PFSK-1 (cell line): ENCODE measurements around the gene NPPA.

Experiments used
- FOXP2 ChIP-seq: optimal IDR thresholded peaks from 2 replicates; pipeline ENCODE3; 2011; ENCODE audit warnings: borderline replicate concordance, control low read depth, inconsistent platforms; ENCODE audit not compliant: insufficient read depth; ENCODE audit errors: extremely low read length, extremely low read depth
- POLR2AphosphoS5 ChIP-seq: IDR thresholded peaks from 2 replicates; pipeline ENCODE4 v1.6.1; 2012; ENCODE audit warnings: low read depth, mild to moderate bottlenecking, control low read depth, low read length, moderate library complexity
- SIN3A ChIP-seq: IDR thresholded peaks from 2 replicates; pipeline ENCODE4 v1.6.1; 2012; ENCODE audit warnings: mild to moderate bottlenecking, low read length, moderate library complexity, borderline replicate concordance; ENCODE audit not compliant: insufficient read depth
- TAF1 ChIP-seq: IDR thresholded peaks from 2 replicates; pipeline ENCODE4 v1.6.1; 2012; ENCODE audit warnings: low read length, control low read depth, borderline replicate concordance; ENCODE audit not compliant: insufficient read depth
- TF ChIP-seq, protein P1 (sequence below), 2 experiments: IDR thresholded peaks; 2 replicates each; pipeline versions ENCODE4 v1.6.1 to v1.8.0; 2011 to 2012; ENCODE audit warnings: low read depth in 2 of 2, low read length in 2 of 2, control low read depth in 1 of 2, inconsistent platforms in 1 of 2, mild to moderate bottlenecking in 1 of 2, moderate library complexity in 1 of 2; ENCODE audit not compliant: insufficient read depth in 1 of 2

The NPPA gene

DNA sequence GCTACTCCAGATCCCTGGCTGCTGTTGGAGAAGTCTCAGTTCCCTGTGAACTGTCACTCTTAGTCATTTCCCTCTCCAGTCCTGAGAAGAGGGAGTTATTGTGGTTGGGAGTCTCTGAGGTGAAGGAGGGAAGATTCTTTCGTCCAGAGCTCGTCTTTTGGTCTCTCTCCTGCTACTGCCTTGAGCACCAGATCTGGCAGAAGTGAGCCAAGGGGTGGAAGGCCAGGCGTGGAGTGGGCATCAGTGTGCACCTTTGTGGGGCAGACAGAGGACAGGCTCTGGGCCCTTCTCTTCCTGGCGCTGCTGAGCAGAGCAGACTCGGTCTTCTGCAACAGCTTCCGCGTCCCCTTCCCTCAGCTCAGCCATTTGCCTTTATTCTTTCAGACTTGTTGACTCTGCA, 22.5 kb downstream of the NPPA start:
- TF ChIP-seq FOXP2 (no peak), TAF1 (no peak), POLR2AphosphoS5 (no peak), SIN3A (no peak)
- TF ChIP-seq, protein P1, sequence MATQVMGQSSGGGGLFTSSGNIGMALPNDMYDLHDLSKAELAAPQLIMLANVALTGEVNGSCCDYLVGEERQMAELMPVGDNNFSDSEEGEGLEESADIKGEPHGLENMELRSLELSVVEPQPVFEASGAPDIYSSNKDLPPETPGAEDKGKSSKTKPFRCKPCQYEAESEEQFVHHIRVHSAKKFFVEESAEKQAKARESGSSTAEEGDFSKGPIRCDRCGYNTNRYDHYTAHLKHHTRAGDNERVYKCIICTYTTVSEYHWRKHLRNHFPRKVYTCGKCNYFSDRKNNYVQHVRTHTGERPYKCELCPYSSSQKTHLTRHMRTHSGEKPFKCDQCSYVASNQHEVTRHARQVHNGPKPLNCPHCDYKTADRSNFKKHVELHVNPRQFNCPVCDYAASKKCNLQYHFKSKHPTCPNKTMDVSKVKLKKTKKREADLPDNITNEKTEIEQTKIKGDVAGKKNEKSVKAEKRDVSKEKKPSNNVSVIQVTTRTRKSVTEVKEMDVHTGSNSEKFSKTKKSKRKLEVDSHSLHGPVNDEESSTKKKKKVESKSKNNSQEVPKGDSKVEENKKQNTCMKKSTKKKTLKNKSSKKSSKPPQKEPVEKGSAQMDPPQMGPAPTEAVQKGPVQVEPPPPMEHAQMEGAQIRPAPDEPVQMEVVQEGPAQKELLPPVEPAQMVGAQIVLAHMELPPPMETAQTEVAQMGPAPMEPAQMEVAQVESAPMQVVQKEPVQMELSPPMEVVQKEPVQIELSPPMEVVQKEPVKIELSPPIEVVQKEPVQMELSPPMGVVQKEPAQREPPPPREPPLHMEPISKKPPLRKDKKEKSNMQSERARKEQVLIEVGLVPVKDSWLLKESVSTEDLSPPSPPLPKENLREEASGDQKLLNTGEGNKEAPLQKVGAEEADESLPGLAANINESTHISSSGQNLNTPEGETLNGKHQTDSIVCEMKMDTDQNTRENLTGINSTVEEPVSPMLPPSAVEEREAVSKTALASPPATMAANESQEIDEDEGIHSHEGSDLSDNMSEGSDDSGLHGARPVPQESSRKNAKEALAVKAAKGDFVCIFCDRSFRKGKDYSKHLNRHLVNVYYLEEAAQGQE (IDR thresholded peaks at IDR 0.05; ENCODE audit: insufficient read depth in 1 of 2, low read depth in 2 of 2, low read length in 2 of 2): no peak

DNA sequence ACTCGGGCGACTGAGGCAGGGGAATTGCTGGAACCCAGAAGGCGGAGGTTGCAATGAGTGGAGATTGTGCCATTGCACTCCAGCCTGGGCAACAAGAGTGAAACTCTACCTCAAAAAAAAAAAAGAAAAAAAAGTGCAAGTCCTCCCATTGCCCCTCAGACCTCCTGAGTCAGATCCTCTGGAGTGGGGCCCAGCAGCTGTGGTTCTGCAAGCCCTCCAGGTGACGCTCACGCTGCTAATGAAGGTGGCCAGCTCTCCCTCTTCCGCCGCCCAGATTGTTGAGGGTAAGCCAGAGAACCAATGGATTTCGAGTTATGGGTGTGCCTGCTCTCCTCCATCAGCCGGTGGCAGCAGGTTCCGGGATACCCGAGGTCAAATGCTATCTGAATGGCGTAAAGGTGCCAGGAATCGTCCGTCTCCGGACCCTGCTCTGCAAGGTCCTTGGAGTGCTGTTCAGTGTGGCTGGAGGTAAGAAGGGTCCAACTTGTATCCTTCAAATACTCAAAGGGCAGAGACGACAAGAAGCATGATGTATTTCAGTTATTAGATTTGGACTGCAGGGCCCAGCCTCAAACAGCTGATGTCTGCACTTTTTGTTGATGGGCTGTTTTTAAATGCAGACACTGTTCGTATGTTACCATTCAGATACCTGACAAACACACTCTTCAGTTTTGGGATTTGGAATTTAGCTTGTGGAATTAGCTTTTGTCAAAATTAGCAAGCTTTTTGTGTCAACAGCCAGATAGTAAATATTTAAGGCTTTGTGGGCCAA, 24.0 kb downstream of the NPPA start:
- TF ChIP-seq, protein P1 (IDR thresholded peaks at IDR 0.05; ENCODE audit: insufficient read depth in 1 of 2, low read depth in 2 of 2, low read length in 2 of 2): no peak
- TF ChIP-seq TAF1: no peak
- no peak for TF ChIP-seq FOXP2
- TF ChIP-seq POLR2AphosphoS5: no peak
- TF ChIP-seq SIN3A: no peak

DNA sequence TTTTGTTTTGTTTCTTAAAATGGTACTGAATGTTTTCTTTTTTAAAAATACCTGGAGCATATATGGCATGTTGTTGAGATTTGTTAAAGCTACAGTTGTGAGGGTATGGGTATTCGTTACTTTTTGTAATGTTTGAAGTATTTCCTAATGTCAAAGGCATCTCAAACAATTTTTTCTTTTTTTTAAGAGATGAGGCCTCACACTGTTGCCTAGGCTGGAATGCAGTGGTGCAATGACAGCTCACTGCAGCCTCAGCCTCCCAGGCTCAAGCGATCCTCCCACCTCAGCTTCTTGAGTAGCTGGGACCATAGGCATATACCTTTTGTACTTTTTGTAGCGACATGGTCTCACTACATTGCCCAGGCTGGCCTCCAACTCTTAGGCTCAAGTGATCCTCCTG, 25.5 kb downstream of the NPPA start:
- no peak for TF ChIP-seq FOXP2
- TF ChIP-seq, protein P1 (IDR thresholded peaks at IDR 0.05; ENCODE audit: insufficient read depth in 1 of 2, low read depth in 2 of 2, low read length in 2 of 2): no peak
- TF ChIP-seq SIN3A: no peak
- TF ChIP-seq TAF1: no peak
- TF ChIP-seq POLR2AphosphoS5: no peak

DNA sequence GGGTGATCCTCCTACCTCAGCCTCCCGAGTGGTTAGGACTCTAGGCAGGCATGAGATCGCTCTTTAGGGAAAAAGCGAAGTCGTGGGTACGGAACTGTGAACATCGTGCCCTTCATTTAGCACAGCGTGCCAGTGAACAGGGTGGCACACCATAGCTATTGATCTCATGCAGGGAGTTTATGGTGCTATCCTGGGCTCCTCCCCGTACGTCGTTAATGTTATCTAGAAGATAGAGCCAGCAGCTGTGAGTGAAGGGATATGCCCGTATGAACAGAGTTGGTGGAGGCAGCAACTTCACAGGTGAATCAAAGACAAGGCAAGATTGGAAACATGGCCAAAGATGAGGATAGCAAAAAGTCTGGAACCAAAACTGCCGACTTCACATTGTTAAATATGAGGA, 30.4 kb downstream of the NPPA start:
- TF ChIP-seq, protein P1 (IDR thresholded peaks at IDR 0.05; ENCODE audit: insufficient read depth in 1 of 2, low read depth in 2 of 2, low read length in 2 of 2): no peak
- TF ChIP-seq FOXP2 (no peak), SIN3A (no peak), TAF1 (no peak), POLR2AphosphoS5 (no peak)
